A549 (cell line): ENCODE data around the gene MCAM. TPM values are rescaled to one million over a fixed set of nuclear protein-coding genes. Genes with fewer than 3 reads are reported as not detected.

ENCODE experiments used
- ATAC-seq, 2 experiments: fragments of 200-7000 bp in 1 of 2; fragments of >200 bp in 1 of 2; cut with Nextera tagmentation in 1 of 2; cut with Tn5 transposase in 1 of 2; 3 replicates each; pipeline versions ENCODE4 v1.8.0 to v1.9.1; 2018 to 2020; ENCODE audit warnings: mild to moderate bottlenecking in 1 of 2, moderate library complexity in 1 of 2
- CTCF ChIA-PET: fragments of 300-600 bp; sonication (Branson Sonifier 250); formaldehyde crosslinking; extraction: SDS; loops from one replicate; lab custom pipeline; 2021; ENCODE audit warnings: antibody characterized with exemption, inconsistent platforms; lab: Yijun Ruan, JAX
- POLR2A ChIA-PET: fragments of 350-600 bp; formaldehyde crosslinking; extraction: SDS; loops from one replicate; lab custom pipeline; 2021; ENCODE audit warnings: antibody characterized with exemption, inconsistent platforms; lab: Yijun Ruan, JAX
- DNase-seq, 2 experiments: peaks; one replicate each; pipeline versions ENCODE4 v3.0.0 to v3.0.0-alpha.2; 2011 to 2016; ENCODE audit warnings: low read depth in 1 of 2, low spot score in 1 of 2
- FAIRE-seq: peaks from 2 replicates; lab custom pipeline; 2011; peaks lifted over from hg19 to GRCh38; lab: Jason Lieb, UNC
- H3K27ac ChIP-seq, 2 experiments: fragments of >200 bp; sonication (Bioruptor Twin); formaldehyde crosslinking; 3 replicates each; pipeline ENCODE4 v1.5.1; 2016 to 2017
- H3K4me1 ChIP-seq: fragments of >200 bp; sonication (Bioruptor Twin); formaldehyde crosslinking; 3 replicates; pipeline ENCODE4 v1.6.1; 2016
- H3K4me2 ChIP-seq: fragments of >200 bp; sonication (Bioruptor Twin); formaldehyde crosslinking; 3 replicates; pipeline ENCODE4 v1.6.1; 2016
- H3K4me3 ChIP-seq: fragments of >200 bp; sonication (Bioruptor Twin); formaldehyde crosslinking; 3 replicates; pipeline ENCODE4 v1.5.1; 2016
- H3K9me3 ChIP-seq: fragments of >200 bp; sonication (Bioruptor Twin); formaldehyde crosslinking; 3 replicates; pipeline ENCODE4 v1.6.1; 2016
- BHLHE40 ChIP-seq: IDR thresholded peaks from 2 replicates; pipeline ENCODE4 v1.6.1; 2012; ENCODE audit warnings: low read depth, low read length, inconsistent platforms
- CBX2 ChIP-seq: fragments of 200-600 bp; sonication (generic); IDR thresholded peaks from 2 replicates; pipeline ENCODE4 v1.6.1; 2016; ENCODE audit warnings: low read depth, mild to moderate bottlenecking, borderline replicate concordance
- CEBPB ChIP-seq, 2 experiments: fragments of >200 bp in 1 of 2; sonication (Bioruptor Twin) in 1 of 2; formaldehyde crosslinking in 1 of 2; IDR thresholded peaks; 2 replicates each; pipeline ENCODE4 v1.6.1; 2012 to 2016
- CHD4 ChIP-seq: fragments of 200-600 bp; sonication (generic); IDR thresholded peaks from 2 replicates; pipeline ENCODE4 v1.6.1; 2016; ENCODE audit warnings: antibody characterized with exemption, mild to moderate bottlenecking, borderline replicate concordance
- CTCF ChIP-seq: fragments of >200 bp; sonication (Bioruptor Twin); formaldehyde crosslinking; IDR thresholded peaks from 3 replicates; pipeline ENCODE4 v1.5.1; 2016
- EHMT2 ChIP-seq: fragments of 200-600 bp; sonication (generic); IDR thresholded peaks from 2 replicates; pipeline ENCODE4 v1.6.1; 2016; ENCODE audit warnings: antibody characterized with exemption, low read depth, mild to moderate bottlenecking, moderate library complexity
- EP300 ChIP-seq, 2 experiments: fragments of >200 bp; sonication (Bioruptor Twin); formaldehyde crosslinking; IDR thresholded peaks; 2 replicates in 1 of 2; 3 replicates in 1 of 2; pipeline ENCODE4 v1.6.1; 2016 to 2017
- ESRRA ChIP-seq: fragments of 150-350 bp; IDR thresholded peaks from 2 replicates; pipeline ENCODE4 v1.6.1; 2014; ENCODE audit warnings: mild to moderate bottlenecking, low read length, borderline replicate concordance
- HEYL ChIP-seq: fragments of 250-450 bp; sonication (Bioruptor Pico); IDR thresholded peaks from 2 replicates; pipeline ENCODE4 v1.8.0; 2021; ENCODE audit warnings: mild to moderate bottlenecking, moderate library complexity
- HOXA7 ChIP-seq: fragments of 250-450 bp; sonication (Bioruptor Pico); IDR thresholded peaks from 2 replicates; pipeline ENCODE4 v1.5.0; 2020; ENCODE audit warnings: mild to moderate bottlenecking, moderate library complexity
- HOXB13 ChIP-seq: fragments of 250-450 bp; sonication (Bioruptor Pico); IDR thresholded peaks from 2 replicates; pipeline ENCODE4 v1.5.0; 2020; ENCODE audit warnings: low read depth, mild to moderate bottlenecking, moderate library complexity
- JUN ChIP-seq, 2 experiments: fragments of >200 bp; sonication (Bioruptor Twin); formaldehyde crosslinking; IDR thresholded peaks; 2 replicates in 1 of 2; 3 replicates in 1 of 2; pipeline ENCODE4 v1.6.1; 2016 to 2017
- JUNB ChIP-seq: fragments of >200 bp; sonication (Bioruptor Twin); formaldehyde crosslinking; IDR thresholded peaks from 2 replicates; pipeline ENCODE4 v1.6.1; 2016
- KDM1A ChIP-seq: fragments of 200-600 bp; sonication (generic); IDR thresholded peaks from 2 replicates; pipeline ENCODE4 v1.6.1; 2016; ENCODE audit warnings: low read depth, mild to moderate bottlenecking
- MAFK ChIP-seq: fragments of 450-650 bp; IDR thresholded peaks from 2 replicates; pipeline ENCODE4 v1.6.1; 2014; ENCODE audit not compliant: partially characterized antibody
- MAZ ChIP-seq: fragments of 150-350 bp; IDR thresholded peaks from 2 replicates; pipeline ENCODE4 v1.6.1; 2014; ENCODE audit warnings: antibody characterized with exemption, low read depth, low read length, borderline replicate concordance
- NFE2L2 ChIP-seq: fragments of 150-350 bp; conservative IDR thresholded peaks from 2 replicates; pipeline ENCODE4 v1.6.1; 2014; ENCODE audit warnings: low read length
- RCOR1 ChIP-seq: fragments of 150-350 bp; IDR thresholded peaks from 2 replicates; pipeline ENCODE4 v1.6.1; 2014; ENCODE audit warnings: antibody characterized with exemption, low read length, low read depth
- REST ChIP-seq: fragments of 200-600 bp; sonication (generic); IDR thresholded peaks from 2 replicates; pipeline ENCODE4 v1.6.1; 2016; ENCODE audit warnings: antibody characterized with exemption, mild to moderate bottlenecking, moderate library complexity
- RFX5 ChIP-seq: fragments of 450-650 bp; IDR thresholded peaks from 2 replicates; pipeline ENCODE4 v1.7.1; 2014; ENCODE audit warnings: antibody characterized with exemption, mild to moderate bottlenecking, moderate library complexity
- RNF2 ChIP-seq: fragments of 200-600 bp; sonication (generic); IDR thresholded peaks from 2 replicates; pipeline ENCODE4 v1.6.1; 2016; ENCODE audit warnings: low read depth, mild to moderate bottlenecking, antibody characterized with exemption, moderate library complexity, borderline replicate concordance
- SMC3 ChIP-seq: fragments of >200 bp; sonication (Bioruptor Twin); formaldehyde crosslinking; IDR thresholded peaks from 3 replicates; pipeline ENCODE4 v1.6.1; 2018; ENCODE audit warnings: inconsistent platforms
- SREBF2 ChIP-seq: fragments of 450-650 bp; IDR thresholded peaks from 2 replicates; pipeline ENCODE4 v1.6.1; 2014; ENCODE audit warnings: mild to moderate bottlenecking, moderate library complexity
- TFCP2L1 ChIP-seq: fragments of 250-450 bp; sonication (Bioruptor Pico); IDR thresholded peaks from 2 replicates; pipeline ENCODE4 v1.5.0; 2021; ENCODE audit warnings: mild to moderate bottlenecking
- TP53 ChIP-seq: fragments of 250-450 bp; sonication (Bioruptor Pico); IDR thresholded peaks from 2 replicates; pipeline ENCODE4 v1.5.0; 2021; ENCODE audit warnings: mild to moderate bottlenecking, moderate library complexity
- ZNF302 ChIP-seq: fragments of 250-450 bp; sonication (Bioruptor Pico); IDR thresholded peaks from 2 replicates; pipeline ENCODE4 v1.9.0; 2021; ENCODE audit warnings: inconsistent platforms, mild to moderate bottlenecking, moderate library complexity
- WGBS: methylation state at CpG from one replicate; pipeline ENCODE4 v1.1.6; 2017; ENCODE audit errors: missing lambda C conversion rate; 5-methylcytosine and 5-hydroxymethylcytosine counted together
- polyA plus RNA-seq, 4 experiments: library from polyadenylated mRNA; depleted of rRNA in 3 of 4; stranded (reverse); fragments of >200 nt; fragmentation: RNase III in 1 of 4; extraction: RNeasy Plus Mini Kit Qiagen cat#74134 plus additional on column Dnase treatment in 1 of 4; gene quantifications; 2 replicates in 3 of 4; 3 replicates in 1 of 4; pipeline ENCODE4 v1.2.3, GENCODE V29; 2011 to 2017

Gene MCAM
- polyA plus RNA-seq, 2 of the 4 experiments (the other 2 are of a cell fraction) = 5.4 to 14.9 TPM

- Histone ChIP-seq H3K27ac (peak overlapping the region in 1 of 2 experiments; percentile 71; a peak in 4 of 6 replicates), H3K4me3 (no peak overlapping the region)
- FAIRE-seq = no peak
- 90% methylated on average over 5 of the region's 5 CpGs for whole genome bisulfite sequencing
- TF ChIP-seq ZNF302 (CRISPR knock-in tag) = no peak
- no peak for TF ChIP-seq KDM1A
- no peak for TF ChIP-seq NFE2L2
- TF ChIP-seq, all 56 proteins: peak for 0
- CTCF ChIA-PET = interaction anchor here (1.7 to 5.8 kb wide), 5 partner anchors 10 to 112 kb away, joined by 5 to 98 read pairs (median 22); partner anchors contain the start of gene USP2
- POLR2A ChIA-PET = no interaction called here
- no peak for DNase-seq
- Histone ChIP-seq H3K4me2 (peak overlapping the region; percentile 69; the same call in 2 of the 3 replicates), H3K9me3 (no peaks in the 10 kb centered on the region), H3K4me1 (peaks cover 60% of the 10 kb centered on the region)
- ATAC-seq = no peak
Observed at GRCh38 chr11:119362741-119363080, 45.8 kb upstream of the MCAM start.

- DNase-seq (no peak), ATAC-seq (no peak), FAIRE-seq (no peak)
- H3K9me3 ChIP-seq = no peaks in the 10 kb centered on the region
- peaks cover 54% of the 10 kb centered on the region for H3K4me1 ChIP-seq
- peak overlapping the region; percentile 69 for H3K4me2 ChIP-seq
- ChIA-PET CTCF (interaction anchor here (1.0 to 5.8 kb wide), 10 partner anchors 9 to 746 kb away, joined by 3 to 98 read pairs (median 6); partner anchors contain the start of gene USP2), POLR2A (interaction anchor here (1.2 kb wide), 1 partner anchor 15 kb away, joined by 5 read pairs; no protein-coding TSS in a partner anchor)
- WGBS = 83% methylated on average over 11 of the region's 11 CpGs
- H3K4me3 ChIP-seq = no peak overlapping the region
- H3K27ac ChIP-seq = peak overlapping the region; percentile 71 to 72
- no peak for TF ChIP-seq CHD4
- no peak for TF ChIP-seq CBX2
- TF ChIP-seq ESRRA = no peak
- TF ChIP-seq EP300 (IDR thresholded peaks at IDR 0.05) = no peak
- TF ChIP-seq TFCP2L1 (CRISPR knock-in tag) = no peak
- TF ChIP-seq HOXB13 (CRISPR knock-in tag) = no peak
- no peak for TF ChIP-seq RNF2
- TF ChIP-seq RFX5 = no peak
- no peak for TF ChIP-seq JUNB
- no peak for TF ChIP-seq EHMT2
- no peak for TF ChIP-seq BHLHE40
- TF ChIP-seq TP53 = no peak
- TF ChIP-seq HOXA7 (CRISPR knock-in tag) = no peak
- no peak for TF ChIP-seq CTCF
- no peak for TF ChIP-seq RCOR1
- TF ChIP-seq MAZ = no peak
- TF ChIP-seq, all 56 proteins: peak for 0
Observed at GRCh38 chr11:119361941-119362725, 45.2 kb upstream of the MCAM start.

GRCh38 chr11:119361056-119361787, 44.3 kb upstream of the MCAM start:
- WGBS = 8% methylated on average over 8 of the region's 8 CpGs
- POLR2A ChIA-PET = interaction anchor here (0.5 to 1.2 kb wide), 2 partner anchors 15 to 20 kb away, joined by 3 to 5 read pairs; partner anchors contain the start of gene USP2

More at GRCh38 chr11:119361056-119361787, 44.3 kb upstream of the MCAM start:
- ATAC-seq = peak; percentile 79 to 85
- peak; percentile 57 to 74 for DNase-seq
- FAIRE-seq = no peak
- Histone ChIP-seq H3K4me2 (peak overlapping the region; percentile 69), H3K27ac (peak overlapping the region; percentile 71 to 72), H3K4me3 (0 out of 3 replicates have a peak overlapping the region, but pooled peaks have one; percentile 15), H3K4me1 (peaks cover 55% of the 10 kb centered on the region), H3K9me3 (no peaks in the 10 kb centered on the region)
- TF ChIP-seq REST = no peak
- no peak for TF ChIP-seq SREBF2
- peak; percentile 3 for TF ChIP-seq MAFK
- peak in 1 of 2 experiments; percentile 23; a peak in 1 of 4 replicates for TF ChIP-seq CEBPB (IDR thresholded peaks at IDR 0.05)
- TF ChIP-seq JUNB = peak; percentile 36; the same call in 1 of the 2 replicates
- no peak for TF ChIP-seq MAZ
- TF ChIP-seq JUN (IDR thresholded peaks at IDR 0.05) = peak; percentile 26 to 42; a peak in 1 of 5 replicates
- TF ChIP-seq HEYL (CRISPR knock-in tag) = no peak
- no peak for TF ChIP-seq SMC3
- TF ChIP-seq NFE2L2 = no peak
- CTCF ChIA-PET = interaction anchor here (0.6 to 5.8 kb wide), 13 partner anchors 8 to 747 kb away, joined by 3 to 98 read pairs (median 4); partner anchors contain the start of gene USP2
